Endothelial cell (in vitro differentiated cells): ENCODE results near the gene KBTBD6. TPM values are rescaled to one million over a fixed set of nuclear protein-coding genes. Genes with fewer than 3 reads are reported as not detected.
"Not testable (repeated sequence)": the region's sequence is repeated elsewhere in the genome, so short reads cannot be mapped to it uniquely, and the experiment has no call there.

ENCODE experiments used
- DNase-seq: peaks from one replicate; pipeline ENCODE4 v3.0.0; 2021; ENCODE audit warnings: low spot score
- H3K27ac Mint-ChIP-seq: one replicate; pipeline ENCODE4 v1.8.0; 2021; ENCODE audit warnings: mixed read lengths, inconsistent platforms; ENCODE audit not compliant: unreplicated experiment
- H3K27me3 Mint-ChIP-seq: one replicate; pipeline ENCODE4 v1.8.0; 2021; ENCODE audit warnings: mild to moderate bottlenecking, moderate library complexity, mixed read lengths, inconsistent platforms; ENCODE audit not compliant: unreplicated experiment
- H3K36me3 Mint-ChIP-seq: one replicate; pipeline ENCODE4 v1.8.0; 2021; ENCODE audit warnings: mild to moderate bottlenecking, low read depth, mixed read lengths, inconsistent platforms; ENCODE audit not compliant: unreplicated experiment
- H3K4me1 Mint-ChIP-seq: one replicate; pipeline ENCODE4 v1.8.0; 2021; ENCODE audit warnings: mild to moderate bottlenecking, mixed read lengths, inconsistent platforms; ENCODE audit not compliant: unreplicated experiment
- H3K4me3 Mint-ChIP-seq: one replicate; pipeline ENCODE4 v1.8.0; 2021; ENCODE audit warnings: mild to moderate bottlenecking, mixed read lengths, inconsistent platforms; ENCODE audit not compliant: unreplicated experiment
- H3K9me3 Mint-ChIP-seq: one replicate; pipeline ENCODE4 v1.8.0; 2021; ENCODE audit warnings: mixed read lengths, inconsistent platforms; ENCODE audit not compliant: unreplicated experiment
- microRNA-seq: library from miRNA; unstranded; fragments of <30 nt; microRNA quantifications from one replicate; pipeline ENCODE4, GENCODE V29; 2020; ENCODE audit not compliant: unreplicated experiment
- total RNA-seq: library from RNA; stranded (reverse); fragmentation: NEBNext Ultra II Directional; extraction: Animal tissue kit (Norgen Biotek cat#: 25700); gene quantifications from one replicate; pipeline ENCODE4 v1.2.1, GENCODE V29; 2021; ENCODE audit not compliant: unreplicated experiment
- TF ChIP-seq, protein P1 (sequence below): fragments of 200-600 bp; sonication (generic); IDR thresholded peaks from one replicate; pipeline ENCODE4 v1.5.0; 2021; ENCODE audit warnings: antibody characterized with exemption; ENCODE audit not compliant: unreplicated experiment

KBTBD6 gene
- total RNA-seq, 1 donor from 2014 or later, result 5.3 TPM

DNA sequence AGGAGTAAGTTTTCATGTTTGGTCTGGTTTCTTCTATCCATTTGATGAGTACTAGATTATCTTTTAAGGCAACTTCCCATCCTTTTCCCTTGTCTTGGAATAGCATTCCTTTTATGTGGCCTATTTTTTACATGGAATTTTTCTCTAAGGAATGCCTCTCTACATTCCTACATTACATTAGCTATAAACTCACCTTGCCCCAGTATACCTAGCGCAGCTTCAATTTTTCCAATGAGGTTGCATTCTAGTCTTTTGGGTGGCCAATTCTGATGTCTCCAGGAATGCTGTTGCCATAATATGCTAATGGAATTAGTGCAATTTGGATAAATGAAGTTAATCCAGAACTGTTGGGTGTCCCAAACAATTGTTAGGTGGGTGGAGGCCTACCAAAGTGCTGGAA is 33.8 kb downstream of the KBTBD6 start:
- Mint-ChIP-seq H3K9me3 (no peaks in the 10 kb centered on the region), H3K4me1 (no peaks in the 10 kb centered on the region), H3K4me3 (no peak overlapping the region), H3K27ac (no peak overlapping the region), H3K36me3 (no peaks in the 10 kb centered on the region), H3K27me3 (peaks cover 2% of the 10 kb centered on the region)
- DNase-seq, result no peak
- TF ChIP-seq, protein P1, sequence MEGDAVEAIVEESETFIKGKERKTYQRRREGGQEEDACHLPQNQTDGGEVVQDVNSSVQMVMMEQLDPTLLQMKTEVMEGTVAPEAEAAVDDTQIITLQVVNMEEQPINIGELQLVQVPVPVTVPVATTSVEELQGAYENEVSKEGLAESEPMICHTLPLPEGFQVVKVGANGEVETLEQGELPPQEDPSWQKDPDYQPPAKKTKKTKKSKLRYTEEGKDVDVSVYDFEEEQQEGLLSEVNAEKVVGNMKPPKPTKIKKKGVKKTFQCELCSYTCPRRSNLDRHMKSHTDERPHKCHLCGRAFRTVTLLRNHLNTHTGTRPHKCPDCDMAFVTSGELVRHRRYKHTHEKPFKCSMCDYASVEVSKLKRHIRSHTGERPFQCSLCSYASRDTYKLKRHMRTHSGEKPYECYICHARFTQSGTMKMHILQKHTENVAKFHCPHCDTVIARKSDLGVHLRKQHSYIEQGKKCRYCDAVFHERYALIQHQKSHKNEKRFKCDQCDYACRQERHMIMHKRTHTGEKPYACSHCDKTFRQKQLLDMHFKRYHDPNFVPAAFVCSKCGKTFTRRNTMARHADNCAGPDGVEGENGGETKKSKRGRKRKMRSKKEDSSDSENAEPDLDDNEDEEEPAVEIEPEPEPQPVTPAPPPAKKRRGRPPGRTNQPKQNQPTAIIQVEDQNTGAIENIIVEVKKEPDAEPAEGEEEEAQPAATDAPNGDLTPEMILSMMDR, result no peak

DNA sequence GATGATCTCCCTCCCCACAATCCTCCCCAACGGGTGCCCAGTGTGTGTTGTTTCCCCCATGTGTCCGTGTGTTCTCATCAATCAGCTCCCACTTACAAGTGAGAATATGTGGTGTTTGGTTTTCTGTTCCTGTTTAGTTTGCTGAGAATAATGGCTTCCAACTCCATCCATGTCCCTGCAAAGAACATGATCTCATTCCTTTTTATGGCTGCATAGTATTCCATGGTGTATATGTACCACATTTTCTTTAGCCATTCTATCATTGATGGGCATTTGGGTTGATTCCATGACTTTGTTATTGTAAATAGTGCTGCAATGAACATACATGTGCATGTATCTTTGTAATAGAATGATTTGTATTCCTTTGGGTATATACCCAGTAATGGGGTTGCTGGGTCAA is 36.9 kb downstream of the KBTBD6 start:
- H3K36me3 Mint-ChIP-seq, H3K4me3 Mint-ChIP-seq, H3K9me3 Mint-ChIP-seq, DNase-seq, H3K27me3 Mint-ChIP-seq, H3K27ac Mint-ChIP-seq, H3K4me1 Mint-ChIP-seq: not testable (repeated sequence)

DNA sequence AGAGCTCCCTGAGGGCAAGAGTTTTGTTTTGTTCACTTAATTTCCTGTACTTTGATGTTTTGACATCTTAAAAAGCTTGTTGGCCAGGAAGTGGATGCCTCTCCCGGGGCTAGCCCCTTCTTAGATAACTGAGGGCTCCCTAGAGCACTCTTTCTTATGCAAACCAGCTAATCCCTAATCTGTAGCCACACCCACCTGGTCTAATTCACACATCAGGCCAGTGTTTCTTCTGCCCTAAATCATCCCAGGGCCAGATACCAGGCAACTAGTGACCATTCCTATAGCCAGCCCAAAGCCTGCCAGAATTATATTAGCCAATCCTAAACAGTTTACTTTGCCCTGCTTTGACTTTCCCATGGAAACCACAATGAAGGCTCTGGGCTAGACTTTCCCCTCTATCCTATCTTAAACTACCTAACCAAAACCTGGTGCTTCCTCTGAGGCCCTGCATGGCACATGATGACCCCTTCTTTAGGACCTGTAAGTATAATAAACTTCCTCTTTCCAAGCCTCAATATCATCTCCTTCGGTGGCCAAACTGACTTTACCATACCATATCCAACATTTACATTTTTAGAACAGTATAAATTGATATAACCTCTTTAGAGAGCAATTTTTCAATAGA is 46.5 kb downstream of the KBTBD6 start:
- no peak for DNase-seq
- Mint-ChIP-seq H3K4me1 (no peaks in the 10 kb centered on the region), H3K27ac (no peak overlapping the region), H3K4me3 (no peak overlapping the region), H3K27me3 (no peaks in the 10 kb centered on the region), H3K9me3 (no peaks in the 10 kb centered on the region), H3K36me3 (peaks cover 8% of the 10 kb centered on the region)
- TF ChIP-seq, protein P1, result no peak

DNA sequence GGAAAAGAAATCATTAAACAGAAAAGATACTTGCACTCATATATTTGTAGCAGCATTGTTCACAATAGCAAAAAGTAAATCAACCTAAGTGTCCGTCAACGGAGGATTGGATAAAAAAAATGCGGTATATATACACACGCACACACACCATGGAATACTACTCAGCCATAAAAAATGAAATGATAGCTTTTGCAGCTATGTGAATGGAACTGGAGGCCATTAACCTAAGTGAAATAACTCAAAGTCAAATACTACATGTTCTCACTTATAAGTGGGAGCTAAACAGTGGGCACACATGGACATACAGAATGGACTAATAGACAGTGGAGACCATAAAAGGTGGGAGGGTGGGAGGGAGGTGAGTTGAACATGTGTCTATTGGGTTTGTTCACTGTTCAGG is 52.9 kb downstream of the KBTBD6 start:
- Mint-ChIP-seq H3K4me3 (no peak overlapping the region), H3K9me3 (no peaks in the 10 kb centered on the region), H3K36me3 (peaks cover 32% of the 10 kb centered on the region), H3K27ac (no peak overlapping the region), H3K4me1 (peaks cover 8% of the 10 kb centered on the region), H3K27me3 (no peaks in the 10 kb centered on the region)
- DNase-seq, result no peak
- TF ChIP-seq, protein P1, result no peak

Small RNA genes lying within 50 kb of the gene (microRNA-seq; reads per million reads assigned to microRNA genes)
- gene MIR3168, result not detected

Other genes starting within 250 kb of the KBTBD6 start
- gene ELF1, start 113.5 kb downstream of the KBTBD6 start, total RNA-seq, result 46.0 TPM
- 8.2 TPM for gene WBP4, start 71.3 kb downstream of the KBTBD6 start, total RNA-seq
- gene KBTBD7, start 61.8 kb upstream of the KBTBD6 start, total RNA-seq, result 9.0 TPM
- 10.1 TPM for gene MTRF1, start 130.8 kb upstream of the KBTBD6 start, total RNA-seq
- 23.6 TPM for gene NAA16, start 178.5 kb upstream of the KBTBD6 start, total RNA-seq